RCC 7860 (cell line): Measurements from ENCODE around the gene ABCF2.

Source experiments
- DNase-seq: peaks from one replicate; pipeline ENCODE4 v3.0.0-alpha.2; 2015; ENCODE audit warnings: low spot score
- FAIRE-seq: peaks from 2 replicates; lab custom pipeline; 2012; peaks lifted over from hg19 to GRCh38; lab: Jason Lieb, UNC

The ABCF2 gene

GRCh38 chr7:151226560-151226874, 488 bp downstream of the ABCF2 start:
- FAIRE-seq, result no peak
- no peak for DNase-seq

DNA sequence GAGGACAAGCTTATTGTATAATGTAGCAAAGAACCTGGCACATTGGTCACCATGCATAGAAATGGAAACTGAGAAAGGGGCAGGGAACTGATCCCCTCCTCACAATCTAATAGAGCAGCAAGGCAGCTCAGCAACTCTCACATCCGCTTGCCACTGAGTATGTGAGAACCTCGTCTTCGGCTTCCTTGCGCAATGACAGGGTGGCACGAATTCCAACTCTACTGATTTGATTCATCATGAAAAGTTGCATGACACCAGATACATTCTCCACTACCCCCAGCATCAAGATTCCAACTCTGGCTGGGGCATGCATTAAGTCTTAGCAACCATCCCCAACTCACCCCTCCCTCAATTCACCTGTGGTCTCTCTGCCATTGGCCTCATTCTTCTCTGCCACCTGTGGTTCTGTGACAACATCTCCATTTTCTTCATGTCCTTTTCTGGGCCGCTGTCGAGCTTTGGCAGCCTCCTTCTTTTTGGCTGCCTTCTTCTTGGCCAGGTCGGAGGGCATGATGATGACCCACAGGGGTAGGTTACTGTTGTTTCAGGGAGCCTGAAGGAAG, 976 bp downstream of the ABCF2 start:
- FAIRE-seq (no peak), DNase-seq (no peak)

DNA sequence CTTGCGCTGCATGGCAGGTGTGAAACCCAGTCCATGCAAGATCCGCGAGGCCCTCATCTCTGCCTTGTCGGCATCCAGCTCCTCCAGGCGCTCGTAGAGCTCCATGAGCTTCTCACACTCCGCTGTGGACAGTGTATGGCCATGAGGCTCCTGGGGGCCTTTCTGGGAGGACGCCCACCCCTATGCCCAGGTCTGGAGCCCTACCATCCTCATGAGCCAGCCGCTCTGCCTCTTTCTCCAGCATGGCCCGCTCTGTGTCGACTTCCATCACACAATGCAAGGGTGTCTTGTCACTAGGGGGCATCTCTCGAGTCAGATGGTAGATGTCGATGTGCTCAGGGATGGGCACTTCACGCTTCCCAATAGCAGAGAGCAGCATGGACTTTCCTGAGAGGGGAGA, 3.3 kb downstream of the ABCF2 start:
- no peak for DNase-seq
- FAIRE-seq, result no peak

GRCh38 chr7:151218170-151218569, 8.8 kb downstream of the ABCF2 start:
- no peak for FAIRE-seq

DNA sequence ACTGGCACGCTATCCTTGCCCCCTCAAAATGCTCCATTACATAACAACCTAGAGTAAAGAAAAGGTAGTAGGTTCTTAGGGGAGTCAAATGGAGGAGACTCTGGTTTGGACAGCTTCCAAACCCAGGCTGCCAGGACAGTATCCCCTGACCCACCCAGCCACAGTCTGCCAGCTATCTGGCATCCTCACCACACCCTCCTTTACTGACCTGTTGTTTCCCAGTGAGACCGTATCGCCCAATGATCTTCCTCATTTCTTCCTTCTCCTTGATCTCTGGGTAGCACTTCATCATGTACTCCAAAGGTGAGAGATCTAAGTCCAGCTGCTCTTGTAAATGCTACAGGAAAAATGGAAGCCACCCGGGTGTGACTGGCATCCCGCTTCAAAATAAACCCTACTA, 11.6 kb downstream of the ABCF2 start:
- FAIRE-seq, result no peak
- no peak for DNase-seq

More at GRCh38 chr7:151218170-151218569, 8.8 kb downstream of the ABCF2 start:
- no peak for DNase-seq

- no peak for FAIRE-seq
- no peak for DNase-seq
These were observed 13.2 kb downstream of the ABCF2 start for GRCh38 chr7:151213826-151214225.

DNA sequence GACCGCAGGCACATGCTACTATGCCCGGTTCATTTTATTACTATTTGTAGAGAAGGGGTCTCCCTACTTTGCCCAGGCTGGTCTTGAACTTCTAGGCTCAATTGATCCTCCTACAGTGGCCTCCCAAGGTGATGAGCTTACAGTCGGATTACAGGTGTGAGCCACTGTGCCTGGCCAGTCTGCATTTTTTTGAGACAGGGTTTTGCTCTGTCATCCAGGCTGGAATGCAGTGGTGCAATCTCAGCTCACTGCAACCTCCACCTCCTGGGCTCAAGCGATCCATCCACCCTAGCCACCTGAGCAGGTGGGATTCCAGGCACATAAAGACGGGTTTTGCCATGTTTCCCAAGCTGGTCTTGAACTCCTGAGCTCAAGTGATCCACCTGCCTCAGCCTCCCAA, 14.4 kb downstream of the ABCF2 start:
- FAIRE-seq, result no peak
- DNase-seq, result no peak

- DNase-seq, result no peak
- FAIRE-seq, result no peak
These were observed 15.7 kb downstream of the ABCF2 start for GRCh38 chr7:151211155-151211772.

DNA sequence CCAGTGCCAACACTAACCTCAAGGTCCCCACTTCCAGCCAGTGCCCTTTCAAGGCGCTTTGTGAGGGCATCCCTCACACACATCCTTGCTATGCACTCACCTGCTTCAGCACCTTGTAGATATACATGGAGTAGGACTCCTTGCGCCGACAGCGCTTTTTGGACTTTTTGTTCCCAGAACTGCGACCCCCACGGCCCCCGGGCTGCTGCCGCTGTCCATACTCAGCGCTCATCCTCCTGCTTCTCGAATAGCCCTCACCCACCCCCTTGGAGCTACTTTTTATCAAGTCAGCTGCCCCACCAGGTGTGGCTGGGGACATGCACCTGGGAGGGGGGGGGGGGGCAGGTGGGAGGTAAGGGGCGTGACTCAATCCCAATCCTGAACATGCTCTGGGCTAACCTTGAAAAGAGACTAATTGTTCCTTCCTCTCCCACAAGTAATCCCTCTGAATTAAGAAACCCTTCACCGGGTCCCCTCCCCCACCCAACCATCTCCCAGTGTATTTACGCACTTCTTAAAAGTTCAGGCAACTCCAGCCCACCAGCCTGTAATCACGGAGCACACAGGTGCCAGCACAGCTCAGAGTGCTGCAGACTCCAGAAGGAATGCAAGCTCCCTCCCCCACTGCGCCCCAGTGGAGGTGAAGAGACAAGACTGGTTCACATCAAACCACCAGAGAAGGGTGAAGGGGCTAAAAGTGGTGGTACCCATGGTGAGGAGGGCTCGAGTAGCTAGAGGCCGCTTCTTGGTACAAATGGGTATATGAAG, 16.7 kb downstream of the ABCF2 start, which contains the start of gene H2BK1:
TSS of gene H2BK1 (minus strand) at position 402 of the 768 bp plus-strand sequence. CDS start at position 232, 170 bp downstream.
- no peak for FAIRE-seq
- DNase-seq, result no peak

- DNase-seq (no peak), FAIRE-seq (no peak)
These were observed 17.4 kb downstream of the ABCF2 start for GRCh38 chr7:151209588-151209987.

- FAIRE-seq, result no peak
- no peak for DNase-seq
These were observed 18.6 kb downstream of the ABCF2 start for GRCh38 chr7:151208253-151208862.

GRCh38 chr7:151207804-151208203, 19.2 kb downstream of the ABCF2 start:
- FAIRE-seq, result no peak
- no peak for DNase-seq

DNA sequence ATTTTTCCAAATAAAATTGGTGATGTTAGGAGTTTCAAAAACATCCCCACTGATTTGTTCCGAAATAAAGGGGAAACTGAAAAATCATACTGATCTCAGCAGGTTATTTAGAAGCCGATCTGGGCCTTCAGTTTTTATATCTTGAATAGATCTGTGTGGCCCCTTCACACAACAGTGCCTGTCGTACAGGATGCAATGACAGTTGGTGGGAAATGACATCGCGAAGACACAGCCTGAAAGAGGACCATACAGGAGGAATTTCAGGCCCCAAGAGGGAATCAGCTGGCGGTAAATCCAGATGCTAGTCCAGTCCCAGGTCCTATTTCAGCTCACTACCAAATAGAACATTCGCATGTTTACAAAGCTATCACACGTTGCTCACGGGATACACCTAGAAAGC, 19.7 kb downstream of the ABCF2 start:
- no peak for DNase-seq
- no peak for FAIRE-seq

DNA sequence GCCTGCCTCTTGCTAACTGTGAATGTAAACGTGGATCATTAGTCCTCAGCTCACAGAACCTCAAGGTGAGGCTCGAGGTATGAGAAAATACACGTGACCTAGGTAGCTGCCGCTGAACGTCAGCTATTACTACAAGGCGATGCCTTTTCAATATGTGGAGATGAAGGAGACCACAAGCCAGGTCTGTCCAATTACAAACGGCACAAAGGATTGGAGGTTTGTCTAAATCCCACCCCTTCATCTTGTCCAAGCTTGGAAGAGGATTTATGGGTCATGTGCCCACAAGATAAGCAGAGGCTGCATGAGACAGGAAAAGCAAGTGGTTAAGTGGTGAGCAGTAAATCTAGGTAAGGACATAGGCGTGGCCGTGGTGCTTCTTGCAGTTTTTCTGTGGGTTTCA, 20.1 kb downstream of the ABCF2 start:
- FAIRE-seq (no peak), DNase-seq (no peak)

GRCh38 chr7:151205730-151206129, 21.3 kb downstream of the ABCF2 start:
- DNase-seq, result no peak
- FAIRE-seq, result no peak

- FAIRE-seq, result no peak
- DNase-seq, result no peak
These were observed 22.5 kb downstream of the ABCF2 start for GRCh38 chr7:151204383-151205032.

- DNase-seq (no peak), FAIRE-seq (no peak)
These were observed 24.2 kb downstream of the ABCF2 start for GRCh38 chr7:151202836-151203235.

DNA sequence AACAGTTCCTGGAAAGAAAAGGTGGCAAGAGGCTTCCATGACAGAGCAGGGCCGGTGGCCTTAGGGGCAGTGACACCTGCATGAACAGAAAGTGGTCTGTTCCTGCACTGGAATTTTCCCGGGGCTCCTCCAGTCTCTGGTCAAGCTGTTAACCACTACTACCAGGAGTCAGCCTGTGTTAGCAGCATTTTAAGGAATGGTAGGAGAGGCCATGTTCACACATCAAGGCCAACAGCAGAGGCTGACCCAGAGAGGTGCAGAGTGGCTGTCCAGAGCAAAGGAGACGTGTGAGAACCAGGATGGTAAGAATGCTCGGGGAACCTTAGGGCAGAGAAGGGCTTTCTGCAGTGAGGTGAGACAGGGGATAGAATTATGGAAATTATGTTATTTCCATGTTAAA, 25.3 kb downstream of the ABCF2 start:
- DNase-seq (no peak), FAIRE-seq (no peak)

GRCh38 chr7:151201344-151201743, 25.7 kb downstream of the ABCF2 start:
- no peak for DNase-seq
- no peak for FAIRE-seq

GRCh38 chr7:151198945-151199848, 27.8 kb downstream of the ABCF2 start:
- DNase-seq (no peak), FAIRE-seq (no peak)
